ENCODE results near the gene TBCK.

DNA sequence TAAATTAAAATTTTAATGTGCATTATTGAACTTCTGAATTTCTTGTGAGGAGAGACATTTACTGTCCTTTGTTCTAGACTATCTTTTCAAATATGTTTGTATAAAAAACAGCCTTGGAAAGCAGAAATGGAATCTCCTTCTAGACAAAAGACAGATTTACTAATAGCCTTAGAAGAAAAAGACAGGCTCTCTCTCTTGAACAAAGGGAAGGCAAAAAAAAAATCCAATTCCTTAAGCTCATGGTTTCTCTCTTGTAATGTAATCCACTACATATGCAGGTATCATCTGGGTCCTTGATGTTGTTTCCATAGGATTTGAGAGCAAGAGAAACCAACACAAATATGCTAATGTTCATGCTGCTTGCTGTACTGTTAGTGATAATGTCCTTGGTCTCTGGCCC is 106.0 kb downstream of the TBCK start:
- TF ChIP-seq GATA2 (IDR thresholded peaks at IDR 0.05; ENCODE audit: low read depth, low read length) (no peak), GATA3 (IDR thresholded peaks at IDR 0.05; ENCODE audit: low read depth, low read length) (no peak)

All from SH-SY5Y (cell line).